ENCODE measurements around the gene FAM3B.

The FAM3B gene

DNA sequence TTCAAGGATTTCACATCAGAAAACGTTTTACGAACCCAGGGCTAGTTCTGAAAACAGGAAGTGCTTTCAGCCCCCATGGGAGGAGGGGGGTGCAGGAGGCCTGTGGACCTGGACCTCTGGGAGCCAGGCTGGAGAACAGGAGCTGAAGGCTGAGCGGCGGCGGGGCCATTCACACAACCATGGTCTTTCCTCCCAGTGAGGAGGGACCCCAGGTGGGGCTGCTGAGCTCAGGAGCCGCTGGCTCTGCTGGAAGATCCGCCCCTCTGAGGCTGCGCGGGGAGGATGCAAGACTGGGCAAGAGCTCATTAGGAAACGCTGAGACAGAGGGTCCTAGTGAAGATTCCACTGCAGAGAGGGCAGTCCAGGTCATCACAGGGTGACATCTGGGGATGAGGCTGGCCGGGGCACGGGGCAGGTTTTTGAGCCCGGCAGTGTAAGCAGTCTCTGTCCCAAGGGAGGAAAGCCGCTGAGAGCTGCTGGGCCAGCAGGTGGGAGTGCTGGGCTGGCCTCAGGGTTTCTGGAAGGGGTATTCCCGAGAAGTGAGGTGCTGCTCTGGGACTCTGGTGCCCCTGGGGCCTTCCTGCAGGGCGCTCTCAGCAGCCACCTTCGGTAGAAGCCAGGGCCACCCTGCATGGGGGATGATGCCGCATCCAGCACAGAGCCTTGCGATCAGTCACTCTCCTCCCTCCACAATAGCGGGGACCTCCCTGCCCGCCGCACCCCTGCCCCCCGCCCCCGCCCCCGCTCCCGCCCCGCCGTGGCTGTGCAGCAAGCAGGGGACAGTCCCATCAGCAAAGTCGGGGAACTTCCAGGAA lies 52.7 kb downstream of the FAM3B start:
- DNase-seq (ENCODE audit: low read depth): no peak

DNA sequence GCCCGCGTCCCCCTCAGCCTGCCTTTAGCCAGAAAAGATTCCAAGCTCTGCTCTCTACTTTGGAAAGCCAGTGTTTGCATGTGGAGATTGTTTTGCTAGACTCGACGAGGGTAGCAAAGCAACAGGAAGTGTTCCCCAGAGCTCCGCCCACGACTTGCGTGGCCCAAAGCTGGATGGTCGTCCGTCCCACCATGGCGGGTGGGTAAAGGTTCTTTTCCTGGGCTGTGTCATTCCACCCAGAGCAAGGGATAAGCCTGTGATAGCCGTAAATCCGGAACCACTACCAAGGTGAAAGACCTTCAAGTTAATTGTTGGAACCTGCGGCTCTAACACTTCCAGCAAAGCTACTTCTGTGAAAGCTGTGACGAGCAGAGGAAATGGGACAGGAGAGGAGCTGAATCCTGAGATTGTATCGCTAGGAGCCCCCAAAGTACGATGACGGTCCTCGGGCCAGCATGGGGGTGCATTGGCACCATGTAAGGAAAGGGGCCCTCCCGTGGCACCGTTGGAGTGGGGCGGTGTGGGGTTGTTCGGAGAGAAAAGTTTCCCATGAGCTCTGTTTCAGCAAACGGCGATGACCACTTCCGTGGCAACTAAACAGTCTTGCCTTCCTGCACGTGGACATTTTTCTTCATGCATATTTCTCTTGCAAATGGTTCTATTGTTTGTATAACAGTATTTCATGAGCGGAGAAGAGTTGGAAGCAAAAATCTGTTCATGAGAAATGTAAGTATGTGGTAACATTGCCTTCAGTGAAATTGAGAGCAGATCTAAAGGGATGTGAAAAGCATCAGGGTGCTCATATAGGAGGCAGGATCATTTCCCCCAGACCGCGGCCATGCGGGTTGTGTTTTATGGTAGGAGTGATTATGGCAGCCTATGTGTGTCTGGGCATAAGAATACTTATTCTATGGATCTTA lies 53.6 kb downstream of the FAM3B start:
- DNase-seq (ENCODE audit: low read depth): no peak

DNA sequence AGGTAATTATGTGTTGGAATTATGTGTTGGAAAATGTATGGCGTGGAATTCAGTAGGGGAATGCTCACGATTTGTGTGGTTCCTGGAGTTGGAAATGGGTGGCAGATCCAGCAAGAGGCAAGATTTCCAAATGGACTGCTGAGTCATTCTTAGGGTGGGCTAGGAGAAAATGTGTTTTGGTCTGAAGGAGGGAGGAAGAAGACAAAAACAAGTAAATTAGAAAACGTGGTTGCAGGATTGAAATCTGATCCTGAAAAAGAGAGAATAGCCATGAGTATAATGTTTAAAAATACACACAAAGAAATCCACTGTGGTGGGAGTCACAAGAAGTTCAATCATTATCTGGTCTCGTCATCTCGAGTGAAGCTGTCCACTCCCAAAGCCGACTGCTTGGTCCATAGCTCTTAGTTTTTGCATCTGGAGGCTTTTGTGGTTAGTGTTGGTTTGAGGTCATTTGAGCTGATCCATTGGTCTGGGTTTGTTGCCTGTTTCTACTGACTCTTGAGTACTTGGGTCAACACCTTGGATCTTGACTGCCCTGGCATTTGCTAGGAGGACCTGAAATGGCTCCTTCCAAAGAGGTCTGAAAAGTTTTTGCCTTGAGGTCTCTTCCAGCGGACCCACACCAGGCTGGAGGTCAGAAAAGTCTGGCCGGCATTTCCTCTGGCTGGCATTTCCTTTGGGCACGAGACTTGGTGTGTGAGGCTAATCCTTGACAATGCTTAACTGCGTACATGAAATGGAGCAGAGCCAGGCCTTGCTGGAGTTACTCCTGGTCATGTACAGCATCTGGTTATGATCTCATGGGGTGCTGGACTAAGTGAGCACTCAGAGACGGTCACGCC lies 54.5 kb downstream of the FAM3B start:
- DNase-seq (ENCODE audit: low read depth): no peak

DNA sequence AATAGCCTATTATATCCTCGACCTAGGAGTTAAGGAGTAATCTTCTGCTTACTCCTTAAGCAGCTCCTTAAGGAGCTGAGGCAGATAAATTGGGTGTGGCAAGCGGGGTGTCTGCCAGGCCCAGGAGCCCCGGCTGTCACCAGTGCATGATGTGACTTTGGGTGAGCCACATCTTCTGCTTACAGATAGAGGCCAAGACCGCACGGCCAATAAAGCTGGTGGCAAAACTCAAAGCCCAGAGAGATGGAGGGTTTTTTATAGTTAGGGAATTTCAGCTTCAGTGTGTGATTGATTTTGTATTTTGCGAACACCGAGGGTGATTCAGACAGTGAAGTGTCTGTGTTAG lies 55.1 kb downstream of the FAM3B start:
- no peak for DNase-seq (ENCODE audit: low read depth)

DNA sequence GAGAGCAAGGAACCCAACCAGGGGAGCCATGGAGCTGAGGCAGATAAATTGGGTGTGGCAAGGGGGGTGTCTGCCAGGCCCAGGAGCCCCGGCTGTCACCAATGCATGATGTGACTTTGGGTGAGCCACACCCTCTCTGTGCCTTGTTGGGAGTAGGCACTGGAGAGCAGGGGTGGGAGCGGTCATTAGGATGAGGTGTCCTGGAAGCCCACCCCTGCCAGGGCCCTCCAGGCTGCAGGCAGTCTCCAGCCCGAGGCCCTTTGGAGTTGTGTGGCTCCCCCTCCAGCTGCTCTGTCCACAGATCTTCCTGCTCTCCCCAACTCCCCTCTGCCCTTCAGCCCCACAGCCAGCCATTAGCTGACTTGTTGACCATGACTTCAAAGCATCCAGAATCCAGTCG lies 56.7 kb downstream of the FAM3B start:
- no peak for DNase-seq (ENCODE audit: low read depth)

DNA sequence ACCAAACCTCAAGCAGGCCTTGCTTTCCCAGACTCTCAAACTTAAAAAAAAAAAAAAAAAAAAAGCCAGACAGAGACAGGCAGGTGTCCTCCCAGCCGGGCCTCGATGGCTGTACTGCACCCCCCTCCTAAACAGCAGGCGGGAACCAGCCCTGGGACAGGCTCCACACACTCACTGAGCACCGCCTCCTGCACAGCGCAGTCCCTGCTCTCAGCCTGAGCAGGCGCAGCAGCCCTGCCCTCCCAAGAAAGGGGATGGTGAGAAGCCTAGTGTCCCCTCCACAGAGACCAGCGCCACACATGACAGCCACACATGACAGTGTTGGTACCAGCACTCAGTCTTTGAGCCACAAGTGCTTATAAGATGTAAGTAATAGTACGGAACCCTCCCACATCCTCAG lies 57.2 kb downstream of the FAM3B start:
- DNase-seq (ENCODE audit: low read depth): no peak

DNA sequence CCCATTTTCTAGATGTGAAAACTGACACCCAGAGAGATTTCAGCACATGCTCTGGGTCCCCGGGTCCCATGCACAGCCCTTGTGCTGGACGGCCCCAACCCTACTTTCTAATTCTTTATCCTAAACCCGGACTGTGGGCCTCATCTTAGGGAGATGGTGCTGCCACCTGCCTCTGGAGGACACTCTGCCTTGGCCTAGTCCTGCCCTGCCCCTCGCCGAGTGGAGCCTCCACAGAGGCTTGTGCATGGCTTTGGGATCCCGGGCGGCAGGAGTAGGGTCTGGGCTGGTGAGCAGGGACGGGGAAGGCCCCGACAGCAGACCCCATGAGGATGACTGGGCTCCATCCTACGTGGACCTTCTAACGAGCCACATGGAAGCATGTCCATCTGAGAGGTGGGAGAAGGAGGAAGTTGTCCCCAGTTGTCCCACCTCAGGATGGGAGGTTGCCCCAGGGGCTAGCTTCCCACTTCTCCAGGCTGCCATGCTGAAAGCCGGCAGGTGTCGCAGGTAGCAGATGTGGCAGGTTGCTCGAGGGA lies 57.6 kb downstream of the FAM3B start:
- DNase-seq (ENCODE audit: low read depth): no peak

DNA sequence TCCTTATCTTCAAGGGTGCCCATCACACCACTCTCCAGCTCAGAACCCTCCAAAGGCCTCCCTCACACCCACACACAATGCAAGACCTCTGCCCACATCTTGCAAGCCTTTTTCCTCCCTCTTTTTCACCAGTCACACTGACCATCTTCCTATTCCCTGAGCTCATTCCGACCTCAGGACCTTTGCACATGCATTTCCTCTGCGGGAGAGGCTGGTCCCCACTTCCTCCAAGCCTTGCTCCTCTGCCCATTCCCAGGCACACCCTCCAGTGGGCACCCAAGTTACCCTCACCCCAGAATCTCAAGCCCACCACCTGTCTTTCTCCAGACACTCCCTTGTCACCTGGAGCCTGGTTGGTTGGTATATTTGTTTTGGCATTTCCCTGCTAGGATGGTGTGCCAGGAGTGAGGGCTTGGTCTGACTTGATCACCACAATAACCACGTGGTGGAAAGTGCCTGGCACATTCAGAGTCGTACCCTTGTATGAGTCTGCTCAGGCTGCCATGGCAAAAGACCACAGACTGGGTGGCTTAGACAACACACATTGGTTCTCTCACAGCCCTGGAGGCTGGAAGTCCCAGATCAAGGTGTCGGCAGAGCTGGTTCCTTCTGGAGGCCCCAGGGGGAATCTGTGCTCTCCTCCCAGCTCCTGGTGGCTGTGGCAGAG lies 58.4 kb downstream of the FAM3B start:
- DNase-seq (ENCODE audit: low read depth): no peak

DNA sequence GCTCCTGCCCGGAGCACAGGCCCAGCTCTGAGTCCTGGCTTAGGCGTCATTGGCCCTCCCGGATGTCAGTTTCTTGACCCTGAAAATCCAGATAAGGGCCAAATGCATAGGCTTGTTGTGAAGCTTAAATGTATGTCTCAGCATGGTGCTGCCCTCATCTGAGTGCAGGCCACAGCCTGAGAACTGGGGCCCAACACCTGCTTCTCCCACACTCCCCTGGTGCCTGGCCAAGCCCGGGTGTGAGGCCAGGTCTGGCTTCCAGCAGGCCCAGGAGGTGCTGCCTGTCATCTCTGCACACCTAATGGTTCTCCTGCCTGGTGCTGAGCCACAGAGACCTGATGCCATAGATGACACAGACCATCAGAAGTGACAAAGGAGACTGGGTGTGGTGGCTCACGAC lies 59.3 kb downstream of the FAM3B start:
- DNase-seq (ENCODE audit: low read depth): no peak

DNA sequence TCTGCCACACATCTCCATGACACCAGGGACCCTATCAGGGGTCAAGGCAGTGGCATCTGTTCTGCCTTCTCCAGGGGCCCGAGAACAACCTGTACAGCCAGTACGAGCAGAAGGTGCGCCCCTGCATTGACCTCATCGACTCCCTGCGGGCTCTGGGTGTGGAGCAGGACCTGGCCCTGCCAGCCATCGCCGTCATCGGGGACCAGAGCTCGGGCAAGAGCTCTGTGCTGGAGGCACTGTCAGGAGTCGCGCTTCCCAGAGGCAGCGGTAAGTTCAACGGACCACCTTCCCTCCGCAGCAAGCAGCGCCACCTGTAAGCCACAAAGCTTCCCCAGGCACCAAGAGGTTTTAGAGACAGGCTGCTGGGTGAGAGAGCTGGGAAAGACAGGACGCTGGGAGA lies 61.1 kb downstream of the FAM3B start:
- DNase-seq (ENCODE audit: low read depth): no peak

DNA sequence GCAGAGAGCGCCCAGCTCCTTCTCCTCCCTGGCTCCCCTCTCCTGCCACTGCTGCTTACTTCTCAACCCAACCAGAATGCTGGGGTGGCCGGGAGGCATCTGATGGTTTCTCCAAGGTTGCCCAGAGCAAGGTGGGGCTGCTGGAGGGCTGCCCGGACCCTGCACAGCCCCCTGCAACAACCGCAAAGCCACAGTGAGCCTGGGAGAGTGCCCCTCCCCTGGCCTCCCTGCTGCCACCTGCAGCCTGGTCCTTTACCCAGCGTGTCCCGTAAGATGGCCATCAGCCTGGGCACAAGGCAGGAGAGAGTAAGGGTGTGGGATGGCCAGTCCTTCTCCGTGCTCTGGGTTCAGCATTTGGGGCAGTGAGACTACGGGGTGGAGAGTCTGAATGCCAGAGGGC lies 62.2 kb downstream of the FAM3B start:
- DNase-seq (ENCODE audit: low read depth): no peak

DNA sequence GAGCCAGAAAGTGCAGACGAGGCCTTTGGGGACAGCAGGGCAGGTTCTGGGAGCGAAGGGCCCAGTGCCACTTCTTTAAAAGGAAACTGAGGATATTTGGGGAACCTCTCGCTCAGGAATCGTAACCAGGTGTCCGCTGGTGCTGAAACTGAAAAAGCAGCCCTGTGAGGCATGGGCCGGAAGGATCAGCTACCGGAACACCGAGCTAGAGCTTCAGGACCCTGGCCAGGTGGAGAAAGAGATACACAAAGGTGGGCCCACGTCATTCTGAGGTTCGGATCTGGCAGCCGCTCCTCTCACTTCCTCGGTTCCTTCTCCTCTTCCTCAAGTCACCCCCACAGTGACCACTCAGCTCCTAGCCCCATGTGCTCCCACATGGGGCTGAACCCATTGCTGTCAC lies 63.3 kb downstream of the FAM3B start:
- DNase-seq (ENCODE audit: low read depth): no peak

DNA sequence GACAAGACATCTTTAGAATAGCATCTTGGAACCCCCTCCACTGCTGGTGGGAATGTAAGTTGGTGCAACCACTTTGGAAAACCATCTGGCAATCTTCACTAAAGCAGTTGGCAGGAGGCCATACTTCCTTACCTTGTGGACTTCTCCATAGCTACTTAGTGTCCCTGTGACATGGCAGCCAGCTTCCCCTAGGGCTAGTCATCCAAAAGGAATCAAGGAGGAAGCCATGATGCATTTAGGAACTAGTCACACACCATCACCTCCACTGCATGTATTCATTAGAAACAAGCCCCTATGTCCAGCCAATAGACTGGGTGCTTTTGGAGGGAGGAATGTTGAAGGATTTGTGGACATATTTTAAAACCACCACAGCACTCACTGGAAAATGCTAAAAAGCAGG lies 65.1 kb downstream of the FAM3B start:
- no peak for DNase-seq (ENCODE audit: low read depth)

DNA sequence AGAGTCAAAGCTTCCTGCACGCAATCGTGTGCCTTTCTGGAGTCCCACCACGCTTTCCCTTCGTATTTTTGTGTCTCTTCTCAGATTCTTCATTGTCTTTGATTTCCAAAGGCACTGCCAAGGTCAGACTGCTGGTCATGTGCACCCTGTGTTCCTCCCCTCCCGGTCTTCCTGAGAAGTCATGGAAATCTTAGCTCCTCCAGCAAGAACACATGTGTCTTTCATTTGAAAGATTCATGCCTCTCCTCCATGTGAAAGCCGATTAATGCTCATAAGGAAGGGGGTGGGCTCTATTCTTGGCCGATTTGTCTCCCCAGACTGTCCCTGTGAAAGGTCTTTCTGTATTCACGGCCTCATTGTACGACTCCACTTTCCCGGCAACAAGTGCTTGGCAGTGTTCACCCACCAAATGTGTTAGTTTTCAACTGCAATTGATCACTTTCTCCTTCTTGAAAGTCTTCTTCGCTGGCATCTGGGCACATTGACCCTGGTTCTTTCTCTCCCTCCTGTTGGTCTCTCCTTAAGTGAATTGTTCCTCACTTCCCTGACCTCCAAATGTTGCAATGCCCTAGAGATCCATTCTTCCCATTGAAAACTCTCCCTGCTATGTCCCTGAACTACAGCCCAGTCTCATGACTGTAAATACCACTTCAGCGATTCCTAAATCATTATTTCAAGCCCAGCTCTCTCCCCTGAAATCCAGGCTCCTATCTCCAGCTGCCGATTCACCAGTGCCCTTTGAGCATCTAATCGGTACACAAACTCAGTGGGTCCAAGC lies 70.6 kb downstream of the FAM3B start:
- DNase-seq (ENCODE audit: low read depth): no peak

DNA sequence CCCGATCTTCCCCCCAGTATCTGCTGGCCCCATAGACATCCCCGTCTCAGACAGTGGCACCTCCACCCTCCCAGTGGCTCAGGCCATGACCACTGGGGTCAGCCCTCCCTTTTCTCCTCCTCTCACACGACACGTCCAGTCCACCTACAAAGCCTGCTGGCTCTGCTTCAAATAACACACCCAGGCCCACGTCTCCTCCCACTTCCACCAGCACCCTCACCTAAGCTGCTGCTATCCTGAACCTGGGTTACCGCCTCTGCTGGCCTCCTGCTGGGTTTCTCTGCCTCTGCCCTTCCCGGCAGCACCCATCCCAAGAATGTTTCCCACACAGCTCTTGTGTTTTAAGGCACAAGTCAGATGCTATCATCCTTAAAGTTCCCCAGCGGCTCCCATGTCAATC lies 71.2 kb downstream of the FAM3B start:
- DNase-seq (ENCODE audit: low read depth): no peak

DNA sequence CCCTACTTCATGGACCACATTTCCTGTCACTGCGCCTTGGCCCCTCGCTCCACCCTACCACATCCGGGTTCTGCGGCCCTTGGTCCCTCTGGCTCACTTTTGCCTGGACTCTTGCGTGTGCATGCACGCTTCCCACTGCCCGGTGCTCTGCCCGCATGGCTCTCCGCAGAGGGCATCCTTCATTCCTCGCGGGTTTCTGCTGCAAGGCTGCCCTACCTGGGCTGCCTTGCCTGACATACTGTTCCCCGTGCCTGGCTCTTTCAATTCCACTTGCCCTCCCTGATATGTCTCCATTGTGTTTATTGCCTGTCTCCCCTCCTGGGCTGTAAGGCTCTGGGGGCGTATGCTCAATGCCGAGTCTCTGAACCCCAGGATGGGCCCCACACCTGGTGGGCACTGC lies 71.7 kb downstream of the FAM3B start:
- DNase-seq (ENCODE audit: low read depth): no peak

DNA sequence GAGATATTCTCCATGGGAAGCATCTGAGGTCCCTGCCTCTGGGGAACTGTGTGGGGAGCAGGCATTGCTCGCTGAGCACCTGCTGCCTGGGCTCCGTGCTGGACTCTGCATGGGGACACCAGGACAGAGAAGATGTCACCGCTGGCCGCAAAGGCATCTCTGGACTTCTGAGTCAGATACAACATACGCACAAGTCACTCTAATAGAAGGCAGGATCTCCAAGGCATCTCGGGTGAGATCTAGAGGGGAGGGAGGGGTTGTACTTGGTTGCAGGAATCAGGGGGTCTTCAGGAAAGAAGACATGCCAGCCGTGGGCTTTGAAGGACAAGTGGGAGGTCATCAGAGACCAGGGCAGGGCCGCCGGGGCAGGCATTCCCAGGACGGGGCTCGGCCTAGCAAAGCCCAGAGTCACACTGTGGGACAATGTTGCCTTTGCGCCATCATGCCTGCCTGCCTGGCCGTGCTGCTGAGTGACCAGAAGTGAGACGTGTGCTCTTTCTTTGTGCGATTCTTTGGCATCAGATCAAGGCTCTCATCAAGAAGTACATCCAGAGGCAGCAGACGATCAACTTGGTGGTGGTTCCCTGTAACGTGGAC lies 73.5 kb downstream of the FAM3B start:
- DNase-seq (ENCODE audit: low read depth): no peak

DNA sequence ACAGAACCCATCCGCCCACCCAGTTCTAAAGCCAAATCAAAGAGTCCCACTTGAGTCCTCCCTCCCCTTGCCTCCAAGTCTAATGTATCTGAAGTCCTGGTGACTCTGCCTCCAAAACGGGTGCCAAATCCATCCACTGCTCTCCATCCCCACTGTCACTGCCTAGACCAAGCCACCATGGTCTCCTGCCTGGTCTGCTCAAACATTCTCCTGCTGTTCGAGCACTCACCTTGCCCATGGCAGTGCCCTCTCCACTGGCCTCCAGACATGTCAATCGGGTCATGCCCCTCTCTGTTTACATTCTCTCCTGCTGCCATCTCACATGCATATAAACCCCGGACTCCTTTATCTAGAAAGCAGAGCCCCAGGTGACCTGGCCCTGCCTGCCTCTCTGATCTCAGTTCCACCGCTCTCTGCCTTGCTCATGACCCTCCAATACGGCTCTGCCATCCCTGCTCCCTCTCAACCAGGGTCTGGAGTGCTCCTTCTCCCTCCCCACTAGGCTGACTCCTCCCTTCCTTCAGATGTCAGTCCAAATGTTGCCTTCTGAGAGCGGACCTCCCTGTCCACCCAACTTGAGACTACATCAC lies 77.4 kb downstream of the FAM3B start:
- DNase-seq (ENCODE audit: low read depth): no peak

DNA sequence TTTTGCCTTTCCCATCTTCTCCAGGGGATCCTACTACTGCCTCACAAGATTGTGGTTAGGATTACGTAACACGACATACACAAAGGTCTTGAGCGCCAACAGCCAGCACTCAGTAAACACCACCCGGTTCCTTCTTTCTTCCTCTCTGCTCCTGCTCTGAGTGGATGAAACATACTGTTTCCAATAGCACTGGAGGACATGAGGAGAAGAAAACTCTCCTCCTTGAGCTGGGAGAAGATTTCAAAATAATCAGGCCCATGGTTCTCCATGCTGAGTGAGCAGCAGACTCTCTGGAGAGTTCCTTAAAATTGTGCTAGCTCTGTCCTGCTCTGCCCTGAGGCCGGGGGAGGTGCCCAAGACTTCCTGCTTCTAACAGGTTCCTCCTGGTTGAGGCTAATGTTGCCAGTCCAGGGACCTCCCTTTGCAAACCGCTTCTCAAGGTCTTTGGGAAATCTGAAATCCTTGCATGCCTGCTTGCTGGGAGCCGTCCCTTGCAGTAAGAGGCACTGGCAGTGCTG lies 80.0 kb downstream of the FAM3B start:
- no peak for DNase-seq (ENCODE audit: low read depth)

DNA sequence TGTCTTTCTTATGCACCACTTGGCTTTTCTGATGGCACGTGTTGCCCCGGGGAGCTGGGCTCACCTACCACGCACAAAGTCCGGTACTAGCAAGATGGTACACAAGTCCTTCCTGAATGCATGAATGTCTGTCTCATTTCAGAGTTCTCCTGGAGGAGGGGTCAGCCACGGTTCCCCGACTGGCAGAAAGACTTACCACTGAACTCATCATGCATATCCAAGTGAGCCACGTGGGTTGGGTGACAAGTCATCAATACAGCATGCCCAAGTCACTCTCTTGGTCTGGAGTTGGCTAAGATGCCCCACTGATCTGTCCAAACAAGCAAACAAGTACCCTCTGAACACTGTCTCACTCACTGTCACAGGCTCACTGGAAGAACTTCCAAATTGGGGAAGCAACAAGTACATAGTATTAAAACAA lies 80.9 kb downstream of the FAM3B start:
- DNase-seq (ENCODE audit: low read depth): no peak

All from activated gamma-delta T cell treated with anti-CD3 and anti-CD28 coated beads, Interleukin-2, amount 50 U/mL, for 16 hours (primary cell).